HG02588 (cell line): Measurements from ENCODE around the gene USP49.
A peak's percentile ranks its signal among the peaks of the same experiment; 100 is the strongest.
"Not testable (repeated sequence)": the region's sequence is repeated elsewhere in the genome, so short reads cannot be mapped to it uniquely, and the experiment has no call there.

Experiments
- ATAC-seq: cut with Tn5 transposase; IDR thresholded peaks from one replicate; pipeline ENCODE4 v1.9.1; 2021; ENCODE audit warnings: mild to moderate bottlenecking, moderate library complexity; ENCODE audit not compliant: unreplicated experiment

USP49 gene

GRCh38 chr6:41815587-41815986 is 79.6 kb downstream of the USP49 start:
- ATAC-seq, result no peak

- no peak for ATAC-seq
Observed at GRCh38 chr6:41814629-41815028, 80.5 kb downstream of the USP49 start.

GRCh38 chr6:41813956-41814355 is 81.2 kb downstream of the USP49 start:
- no peak for ATAC-seq

- no peak for ATAC-seq
Observed at GRCh38 chr6:41813469-41813868, 81.7 kb downstream of the USP49 start.

GRCh38 chr6:41811946-41812345 is 83.2 kb downstream of the USP49 start:
- not testable (repeated sequence) for ATAC-seq

- ATAC-seq, result no peak
Observed at GRCh38 chr6:41811095-41811494, 84.1 kb downstream of the USP49 start.

GRCh38 chr6:41805830-41806774 is 89.1 kb downstream of the USP49 start:
- no peak for ATAC-seq

- ATAC-seq, result no peak
Observed at GRCh38 chr6:41801380-41801779, 93.8 kb downstream of the USP49 start.

- ATAC-seq, result no peak
Observed at GRCh38 chr6:41799559-41799911, 95.6 kb downstream of the USP49 start.

- ATAC-seq, result no peak
Observed at GRCh38 chr6:41798901-41799558, 96.1 kb downstream of the USP49 start.

- no peak for ATAC-seq
Observed at GRCh38 chr6:41796474-41796873, 98.7 kb downstream of the USP49 start.

GRCh38 chr6:41791984-41792383 is 103.2 kb downstream of the USP49 start:
- no peak for ATAC-seq

GRCh38 chr6:41791305-41791704 is 103.9 kb downstream of the USP49 start:
- no peak for ATAC-seq

- no peak for ATAC-seq
Observed at GRCh38 chr6:41790045-41790444, 105.1 kb downstream of the USP49 start.

GRCh38 chr6:41789390-41789724 is 105.8 kb downstream of the USP49 start:
- ATAC-seq, result no peak

- ATAC-seq, result peak; percentile 72
Observed at GRCh38 chr6:41787219-41787917, 107.8 kb downstream of the USP49 start, which contains the start of gene TOMM6. TOMM6 (plus strand) TSS chr6:41787694; CDS start chr6:41787698, 4 bp downstream.

GRCh38 chr6:41786451-41787218 is 108.5 kb downstream of the USP49 start:
- peak; percentile 62 for ATAC-seq

- no peak for ATAC-seq
Observed at GRCh38 chr6:41785689-41786450, 109.3 kb downstream of the USP49 start.

- ATAC-seq, result no peak
Observed at GRCh38 chr6:41785254-41785653, 109.9 kb downstream of the USP49 start.

GRCh38 chr6:41784581-41785171 is 110.5 kb downstream of the USP49 start:
- no peak for ATAC-seq
